Renal cortical epithelial cell (primary cell): ENCODE measurements around the gene MBTPS2. TPM values are rescaled to one million over a fixed set of nuclear protein-coding genes. Genes with fewer than 3 reads are reported as not detected.
"Not testable (repeated sequence)": the region's sequence is repeated elsewhere in the genome, so short reads cannot be mapped to it uniquely, and the experiment has no call there.

Experiments
- DNase-seq: peaks from one replicate; pipeline ENCODE4 v3.0.0-alpha.2; 2011; ENCODE audit warnings: low read depth
- total RNA-seq: library from RNA; depleted of rRNA; stranded (reverse); fragments of >200 nt; gene quantifications from 2 replicates; pipeline ENCODE4 v1.2.3, GENCODE V29; 2014

Gene MBTPS2
- 5.0 and 17.9 TPM in 2 replicates for total RNA-seq

GRCh38 chrX:21839334-21840192 is at the start of gene MBTPS2:
Gene MBTPS2 (plus strand): TSS chrX:21839617. CDS start chrX:21839735, 118 bp downstream.
- DNase-seq, result peak; percentile 68

DNA sequence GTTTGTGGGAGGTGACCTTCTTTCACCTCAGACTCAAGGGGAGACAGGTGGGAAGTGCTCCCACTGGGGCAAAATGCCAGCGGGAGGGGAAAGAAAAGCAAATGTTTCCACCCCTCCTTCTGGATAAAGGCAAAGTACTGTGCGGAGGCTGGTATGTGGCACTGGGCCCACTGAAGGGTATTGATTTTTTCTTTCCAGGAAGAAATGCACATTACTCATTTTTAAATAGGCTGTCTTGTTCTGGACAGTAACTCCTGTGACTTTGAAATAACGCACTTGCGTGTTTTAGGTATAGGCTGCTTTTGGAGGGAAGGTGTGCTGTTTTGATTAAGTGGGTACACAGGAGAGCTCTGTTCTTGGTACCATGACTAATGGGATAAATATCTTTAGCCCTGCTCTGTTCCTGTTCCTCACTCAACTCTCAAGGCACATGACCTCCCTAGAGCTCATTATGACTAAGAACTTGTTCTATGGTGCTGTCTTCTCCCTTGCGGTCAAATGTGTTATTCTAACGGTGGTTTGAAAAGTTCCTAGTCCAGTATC is 40.7 kb upstream of the MBTPS2 start:
- peak; percentile 94 for DNase-seq

DNA sequence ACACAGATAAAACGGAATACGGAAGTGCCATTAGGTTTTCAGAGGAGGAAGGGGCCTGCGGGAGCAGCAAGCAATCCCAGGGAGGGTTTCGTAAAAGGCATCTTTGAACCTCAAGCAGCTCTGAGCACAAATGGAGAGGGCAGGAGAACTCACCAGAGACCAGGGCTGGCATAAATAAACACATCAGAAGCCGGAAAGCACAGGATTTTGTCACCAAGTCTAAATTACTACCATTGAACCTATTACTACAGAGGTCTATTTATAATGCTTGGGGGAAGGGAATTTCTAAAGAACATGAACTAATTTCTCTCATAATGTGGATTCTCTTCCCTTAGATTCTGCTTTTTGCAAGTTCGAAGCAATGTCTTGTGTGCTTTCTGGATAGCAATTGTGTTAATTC is 39.6 kb upstream of the MBTPS2 start:
- DNase-seq, result no peak

DNA sequence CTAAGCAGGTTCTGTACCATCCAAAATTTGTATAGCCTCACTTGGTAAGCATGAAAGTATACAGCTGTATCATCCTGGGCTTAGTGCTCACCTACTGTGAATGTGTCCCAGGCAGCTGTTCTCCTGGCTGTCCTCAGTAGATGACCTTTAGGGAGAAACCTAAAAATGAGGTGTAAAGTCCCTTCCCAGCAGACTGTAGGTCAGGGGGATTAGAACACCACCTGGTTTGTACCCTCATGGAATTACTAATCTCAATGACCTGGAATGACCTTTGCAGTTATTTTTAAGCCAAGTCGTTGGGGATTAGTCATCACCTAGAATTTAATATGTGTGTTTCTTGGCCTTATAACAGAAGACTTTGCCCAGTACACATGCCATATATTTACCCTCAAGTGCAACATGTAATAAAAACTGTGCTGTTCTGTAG is 39.1 kb upstream of the MBTPS2 start:
- peak; percentile 54 for DNase-seq

GRCh38 chrX:21802054-21802670 is 37.3 kb upstream of the MBTPS2 start:
- DNase-seq, result no peak

GRCh38 chrX:21802839-21803238 is 36.6 kb upstream of the MBTPS2 start:
- no peak for DNase-seq

DNA sequence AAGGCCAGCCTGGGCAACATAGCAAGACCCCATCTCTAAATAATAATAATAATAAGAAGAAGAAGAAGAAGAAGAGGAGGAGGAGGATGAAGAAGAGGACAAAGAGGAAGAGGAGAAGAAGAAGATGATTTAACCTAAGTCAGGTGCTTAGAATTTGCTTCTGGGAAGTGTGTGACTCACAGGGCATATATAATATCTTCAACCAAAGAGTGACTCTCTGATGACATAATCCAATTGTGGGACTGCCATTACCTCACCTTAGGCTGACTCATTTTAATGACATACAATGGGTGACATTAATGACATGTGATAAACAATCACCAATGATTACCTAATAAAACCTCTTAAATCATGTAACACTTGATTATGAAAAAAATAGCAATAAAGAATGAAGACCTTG is 32.7 kb upstream of the MBTPS2 start:
- peak; percentile 56 for DNase-seq

DNA sequence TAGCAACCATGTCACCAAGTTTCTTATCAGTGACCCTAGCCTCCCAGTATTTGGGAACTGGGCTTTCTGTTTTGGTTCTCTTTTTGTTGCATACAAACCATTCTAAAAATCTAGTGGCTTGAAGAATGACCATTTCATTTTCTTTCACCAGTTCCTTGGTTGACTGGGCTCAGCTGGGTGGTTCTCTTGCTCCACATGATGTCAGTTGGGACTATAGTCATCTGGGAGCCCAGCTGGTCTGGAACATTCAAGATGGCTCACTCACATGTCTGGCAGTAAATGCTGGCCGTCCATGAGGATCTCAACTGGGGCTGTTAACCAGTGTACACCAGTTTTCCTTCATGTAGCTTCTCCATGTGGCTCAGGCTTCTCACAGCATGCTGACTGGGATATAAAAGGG is 27.6 kb upstream of the MBTPS2 start:
- DNase-seq, result no peak

DNA sequence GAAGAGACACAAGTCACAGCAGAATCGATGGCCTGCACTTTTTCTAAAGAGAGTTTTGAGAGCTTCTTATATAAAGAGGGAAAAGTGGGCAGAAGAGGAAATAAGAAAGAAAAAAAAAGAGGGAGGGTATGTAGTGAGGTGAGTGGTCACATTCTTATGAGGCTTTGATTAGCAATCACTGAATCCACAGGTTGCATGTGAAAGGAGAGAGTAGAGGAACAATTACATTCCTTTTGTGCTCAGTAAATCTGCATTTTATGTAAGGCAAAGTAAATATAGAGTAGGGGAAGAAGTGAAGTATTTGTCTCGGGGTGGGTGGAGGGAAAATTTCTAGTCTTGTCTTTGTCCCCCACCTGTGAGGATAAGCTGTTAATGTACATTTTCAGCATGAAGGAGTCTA is 26.8 kb upstream of the MBTPS2 start:
- no peak for DNase-seq

DNA sequence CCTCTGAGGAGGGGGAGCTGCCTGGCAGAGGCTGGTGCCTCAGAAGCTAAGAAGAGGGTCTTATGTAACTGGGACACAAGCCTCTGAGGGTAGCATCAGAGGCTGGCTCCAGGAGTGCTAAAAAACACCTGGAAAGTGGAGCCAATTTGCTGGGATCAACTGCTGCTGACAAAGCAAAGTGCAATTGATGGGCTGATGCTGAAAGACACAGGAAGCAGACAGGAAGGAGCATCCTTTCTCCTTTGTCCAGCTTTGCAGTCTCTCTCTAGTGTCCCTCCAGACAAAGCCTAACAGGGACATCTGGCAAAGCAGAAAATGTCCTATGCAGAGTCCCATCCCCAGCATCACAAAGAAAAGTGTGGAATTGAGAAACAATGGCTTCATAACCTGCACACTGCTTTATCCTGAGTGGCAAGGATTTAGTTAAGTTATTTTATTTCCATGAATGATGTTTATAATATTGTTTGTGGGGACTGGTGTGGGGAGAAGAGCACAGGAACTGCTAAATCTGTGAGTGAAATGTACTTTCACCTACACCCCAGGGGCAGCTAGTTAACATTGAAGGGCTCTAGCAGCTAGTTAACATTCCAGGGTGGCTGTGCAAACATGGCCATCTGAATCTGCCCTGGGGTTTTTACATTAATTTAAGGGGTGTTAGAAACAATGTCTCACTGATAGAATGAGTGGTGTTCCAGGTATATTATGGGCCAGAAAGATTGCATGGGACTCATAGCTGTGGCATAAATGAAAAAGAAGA is 25.6 kb upstream of the MBTPS2 start:
- peak; percentile 32 for DNase-seq

DNA sequence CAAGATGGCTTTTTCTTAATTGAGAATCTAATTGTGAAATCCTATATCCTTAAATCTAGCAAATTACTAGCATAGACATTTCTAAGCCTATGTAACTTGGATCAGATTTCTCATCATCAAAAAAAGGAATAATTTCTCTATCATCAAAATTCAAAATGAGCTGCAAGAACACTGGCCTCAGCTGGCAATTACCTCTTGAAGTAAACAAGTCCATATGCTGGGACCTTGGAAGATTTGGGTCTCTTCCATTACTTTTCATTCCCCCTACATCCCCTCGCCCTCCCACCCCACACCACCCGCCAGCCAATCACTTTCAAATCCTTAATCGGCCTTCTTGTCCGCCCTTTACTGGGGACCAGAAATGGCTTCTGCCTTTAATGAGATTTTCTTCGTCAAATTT is 23.3 kb upstream of the MBTPS2 start:
- no peak for DNase-seq

- not testable (repeated sequence) for DNase-seq
Measured at GRCh38 chrX:21820170-21820569, 19.2 kb upstream of the MBTPS2 start.

DNA sequence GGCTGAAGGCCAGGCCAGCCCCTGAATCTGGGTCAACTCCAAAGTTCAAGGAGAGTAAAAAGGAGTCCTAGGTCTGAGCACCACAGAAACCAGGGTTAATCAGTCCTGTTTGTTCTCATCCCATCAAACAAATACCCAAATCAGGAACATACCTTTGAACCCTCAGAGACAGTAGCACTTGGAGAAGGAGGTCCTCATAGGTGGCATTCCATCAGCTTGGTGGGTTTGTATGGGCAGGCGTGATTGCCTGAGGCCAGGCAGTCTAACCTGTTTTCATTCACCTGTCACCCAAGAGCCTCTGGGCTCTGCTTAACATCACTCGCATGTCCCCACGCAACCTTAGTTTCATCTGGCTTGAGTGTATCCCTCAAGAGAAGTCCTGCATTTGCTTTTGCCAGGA is 17.5 kb upstream of the MBTPS2 start:
- no peak for DNase-seq

DNA sequence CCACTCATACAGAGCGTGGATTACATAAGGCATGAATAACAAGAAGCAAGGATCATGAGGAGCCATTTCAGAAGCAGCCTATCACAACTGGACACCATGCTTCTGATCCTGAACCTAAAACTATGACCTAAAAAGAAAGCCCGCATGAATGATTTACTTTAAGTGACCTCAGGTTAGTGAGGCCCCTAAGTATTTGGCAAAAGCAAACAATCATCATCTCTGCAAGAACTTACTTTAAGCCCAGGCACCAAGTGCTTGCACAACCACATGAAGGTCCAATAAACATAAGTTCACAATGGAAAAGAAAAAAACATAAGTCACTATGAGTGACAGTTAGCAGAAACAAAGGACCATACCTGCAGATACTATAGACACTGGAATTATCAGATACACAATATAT is 7.9 kb upstream of the MBTPS2 start:
- peak; percentile 28 for DNase-seq

- no peak for DNase-seq
Measured at GRCh38 chrX:21837056-21837455, 2.4 kb upstream of the MBTPS2 start.

- peak; percentile 27 for DNase-seq
Measured at GRCh38 chrX:21838937-21839333, 482 bp upstream of the MBTPS2 start.

DNA sequence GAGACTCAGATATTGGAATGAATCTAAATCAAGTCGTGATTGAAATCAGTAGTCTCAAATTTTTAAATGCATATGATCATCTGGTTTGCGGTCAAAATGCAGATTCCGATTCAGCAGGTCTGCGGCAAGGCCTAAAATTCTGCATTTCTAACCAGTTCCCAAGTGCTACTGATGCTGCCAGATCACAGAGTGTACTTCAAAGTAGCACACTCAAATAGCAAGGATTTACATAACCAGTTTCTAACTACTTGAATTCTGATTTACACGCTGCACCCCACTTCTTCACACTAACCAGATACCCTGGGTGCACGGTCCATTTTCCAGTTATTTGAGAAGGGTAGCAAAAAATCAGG is 752 bp downstream of the MBTPS2 start:
- peak; percentile 2 for DNase-seq

GRCh38 chrX:21843179-21843578 is 3.8 kb downstream of the MBTPS2 start:
- no peak for DNase-seq

DNA sequence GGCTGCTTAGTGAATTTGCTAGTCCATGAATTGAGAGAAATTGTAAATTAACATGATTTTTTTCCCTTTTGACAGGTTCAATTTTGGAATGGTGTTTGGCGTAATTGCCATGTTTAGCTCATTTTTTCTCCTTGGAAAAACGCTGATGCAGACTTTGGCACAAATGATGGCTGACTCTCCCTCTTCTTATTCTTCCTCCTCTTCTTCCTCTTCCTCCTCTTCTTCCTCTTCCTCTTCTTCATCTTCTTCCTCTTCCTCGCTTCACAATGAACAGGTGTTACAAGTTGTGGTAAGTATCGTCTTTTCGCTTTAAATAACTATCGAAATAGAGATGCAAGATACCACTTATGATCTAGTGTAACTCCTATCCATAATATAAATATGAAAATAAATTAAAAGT is 5.7 kb downstream of the MBTPS2 start:
- no peak for DNase-seq

DNA sequence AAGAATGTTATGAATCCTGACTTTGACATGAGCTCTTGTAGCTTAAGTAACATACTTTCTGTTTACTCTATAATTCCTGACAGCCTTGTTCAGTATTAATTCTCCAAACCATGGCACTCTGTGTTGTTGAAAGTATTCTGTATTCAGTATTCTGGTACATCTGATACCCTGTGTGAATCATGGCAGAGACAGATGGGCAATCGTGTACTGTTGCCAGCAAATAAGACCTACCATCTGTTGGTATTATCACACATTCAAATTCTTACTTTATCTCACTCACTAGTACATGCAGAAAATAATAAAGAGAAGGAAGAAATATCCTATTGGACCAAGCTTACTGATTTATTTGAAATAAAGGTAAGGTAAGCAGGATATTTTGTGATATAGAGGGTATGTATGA is 7.9 kb downstream of the MBTPS2 start:
- DNase-seq, result no peak

DNA sequence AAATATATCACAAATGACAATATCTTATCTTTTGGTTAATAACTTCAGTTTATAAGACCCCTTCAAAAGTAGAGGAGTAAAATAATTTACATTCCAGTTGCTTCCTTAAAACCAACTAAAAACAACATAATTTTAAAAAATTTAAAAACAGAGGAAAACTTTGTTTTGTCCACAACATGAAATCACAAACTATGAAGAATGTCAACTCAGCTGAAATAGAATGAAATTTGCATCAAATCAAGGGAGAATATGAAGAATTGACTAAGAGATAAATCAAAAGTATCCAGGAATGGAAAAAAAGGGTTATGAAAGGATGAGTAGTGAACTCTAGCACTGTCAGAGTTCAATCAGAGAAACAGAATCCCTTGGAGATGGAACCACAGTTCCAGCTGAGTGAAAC is 14.2 kb downstream of the MBTPS2 start:
- no peak for DNase-seq

DNA sequence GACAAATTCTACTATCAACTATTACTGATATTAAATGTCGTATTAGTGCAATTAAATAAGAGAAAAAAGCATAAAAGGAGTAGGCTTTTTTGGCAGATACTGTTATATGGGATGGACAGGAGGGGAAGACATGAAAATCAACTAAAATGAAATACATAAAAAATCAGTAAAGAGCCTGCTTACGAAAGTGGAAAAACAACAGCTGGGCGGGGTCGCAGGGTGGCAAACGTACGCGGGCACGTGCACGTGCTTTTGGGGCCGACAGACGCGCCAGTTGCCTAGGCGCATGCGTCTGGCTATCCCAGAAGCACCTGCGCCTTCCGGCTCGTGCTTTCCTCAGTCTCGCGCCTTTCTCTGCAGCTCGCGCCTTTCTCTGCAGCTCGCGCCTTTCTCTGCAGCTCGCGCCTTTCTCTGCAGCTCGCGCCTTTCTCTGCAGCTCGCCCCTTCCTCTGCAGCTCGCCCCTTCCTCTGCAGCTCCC is 16.6 kb downstream of the MBTPS2 start, which contains the start of gene YY2:
Gene YY2, plus strand, starts transcription at position 51 of the 479 bp plus-strand sequence. CDS start 498 bp downstream, outside the sequence.
- DNase-seq, result no peak
